Activated CD4-positive, alpha-beta T cell treated with anti-CD3 and anti-CD28 coated beads for 36 hours (primary cell): ENCODE data around the gene RUSF1. TPM values are rescaled to one million over a fixed set of nuclear protein-coding genes. Genes with fewer than 3 reads are reported as not detected.

Source experiments
- ATAC-seq: fragments of 200-7000 bp; cut with Tn5 transposase; one replicate; pipeline ENCODE4 v1.10.0; 2021; ENCODE audit warnings: mild to moderate bottlenecking, moderate library complexity
- CTCF ChIA-PET: fragments of 350-600 bp; sonication (Branson Sonifier 250); formaldehyde crosslinking; loops from one replicate; lab custom pipeline; 2021; ENCODE audit warnings: antibody characterized with exemption; lab: Charles Lee
- POLR2A ChIA-PET: fragments of 350-600 bp; sonication (Branson Sonifier 250); formaldehyde crosslinking; loops from one replicate; lab custom pipeline; 2021; ENCODE audit warnings: antibody characterized with exemption, inconsistent platforms; lab: Charles Lee
- DNase-seq: peaks from one replicate; pipeline ENCODE4 v3.0.0-alpha.2; 2020
- H3K27ac Mint-ChIP-seq: one replicate; pipeline ENCODE4 v1.8.0; 2021; ENCODE audit warnings: mixed read lengths
- H3K27me3 Mint-ChIP-seq: one replicate; pipeline ENCODE4 v1.8.0; 2021; ENCODE audit warnings: mixed read lengths
- H3K36me3 Mint-ChIP-seq: one replicate; pipeline ENCODE4 v1.8.0; 2021; ENCODE audit warnings: low read depth, mixed read lengths
- H3K4me1 Mint-ChIP-seq: one replicate; pipeline ENCODE4 v1.8.0; 2021; ENCODE audit warnings: mixed read lengths
- H3K4me3 Mint-ChIP-seq: one replicate; pipeline ENCODE4 v1.8.0; 2021; ENCODE audit warnings: mild to moderate bottlenecking, moderate library complexity, mixed read lengths
- H3K9me3 Mint-ChIP-seq: one replicate; pipeline ENCODE4 v1.8.0; 2021; ENCODE audit warnings: low read depth, mixed read lengths
- intact Hi-C, 2 experiments: fragments of 100-400 bp; cut with DNase I in 1 of 2; cut with micrococcal nuclease in 1 of 2; formaldehyde crosslinking; loops; one replicate each; pipeline versions ENCODE4 v1.14.2 to v1.15.1; 2022 to 2024; cut with DNase I, micrococcal nuclease
- total RNA-seq, 2 experiments: library from RNA; stranded (reverse); gene quantifications; one replicate each; pipeline ENCODE4 v1.2.3, GENCODE V29; 2021

Gene RUSF1
- total RNA-seq, 2 experiments from 2014 or later = 36.3 to 37.7 TPM

- CTCF ChIA-PET = interaction anchor here (0.5 to 0.8 kb wide), 2 partner anchors 9 to 30 kb away, joined by 3 to 4 read pairs; no protein-coding TSS in a partner anchor
- POLR2A ChIA-PET = no interaction called here
- Mint-ChIP-seq H3K36me3 (peaks cover 14% of the 10 kb centered on the region), H3K4me3 (no peak overlapping the region), H3K4me1 (no peaks in the 10 kb centered on the region), H3K27me3 (no peaks in the 10 kb centered on the region), H3K9me3 (no peaks in the 10 kb centered on the region), H3K27ac (no peak overlapping the region)
- intact Hi-C loops = no loop called here
- DNase-seq (no peak), ATAC-seq (no peak)
Measured at GRCh38 chr16:31496670-31497069, 11.5 kb downstream of the RUSF1 start.

- Mint-ChIP-seq H3K4me3 (no peak overlapping the region), H3K9me3 (no peaks in the 10 kb centered on the region), H3K36me3 (peaks cover 17% of the 10 kb centered on the region), H3K4me1 (no peaks in the 10 kb centered on the region), H3K27me3 (no peaks in the 10 kb centered on the region), H3K27ac (no peak overlapping the region)
- intact Hi-C loops = no loop called here
- ChIA-PET POLR2A (no interaction called here), CTCF (interaction anchor here (0.6 kb wide), 1 partner anchor 19 kb away, joined by 3 read pairs; no protein-coding TSS in a partner anchor)
- no peak for ATAC-seq
- no peak for DNase-seq
Measured at GRCh38 chr16:31493506-31494125, 14.6 kb downstream of the RUSF1 start.

GRCh38 chr16:31491778-31492418 is 16.3 kb downstream of the RUSF1 start:
- Mint-ChIP-seq H3K36me3 (peaks cover 14% of the 10 kb centered on the region), H3K27me3 (no peaks in the 10 kb centered on the region), H3K4me3 (no peak overlapping the region), H3K4me1 (peaks cover 6% of the 10 kb centered on the region), H3K27ac (no peak overlapping the region), H3K9me3 (no peaks in the 10 kb centered on the region)
- ChIA-PET CTCF (no interaction called here), POLR2A (interaction anchor here (0.7 kb wide), 1 partner anchor 10 kb away, joined by 3 read pairs; no protein-coding TSS in a partner anchor)
- DNase-seq (no peak), ATAC-seq (no peak)
- intact Hi-C loops = no loop called here

- Mint-ChIP-seq H3K9me3 (no peaks in the 10 kb centered on the region), H3K27me3 (peaks cover 2% of the 10 kb centered on the region), H3K4me1 (peaks cover 6% of the 10 kb centered on the region), H3K36me3 (peaks cover 10% of the 10 kb centered on the region), H3K27ac (no peak overlapping the region), H3K4me3 (no peak overlapping the region)
- CTCF ChIA-PET = interaction anchor here (0.8 to 1.0 kb wide), 2 partner anchors 29 to 123 kb away, joined by 3 read pairs; no protein-coding TSS in a partner anchor
- no peak for ATAC-seq
- POLR2A ChIA-PET = no interaction called here
- no peak for DNase-seq
- intact Hi-C loops = no loop called here
Measured at GRCh38 chr16:31489616-31490584, 18.3 kb downstream of the RUSF1 start.

GRCh38 chr16:31489298-31489564 is 19.0 kb downstream of the RUSF1 start:
- Mint-ChIP-seq H3K9me3 (no peaks in the 10 kb centered on the region), H3K36me3 (peaks cover 10% of the 10 kb centered on the region), H3K27ac (no peak overlapping the region), H3K4me3 (peak overlapping the region; percentile 26), H3K27me3 (peaks cover 2% of the 10 kb centered on the region), H3K4me1 (peaks cover 6% of the 10 kb centered on the region)
- intact Hi-C loops = no loop called here
- CTCF ChIA-PET = interaction anchor here (0.8 to 1.6 kb wide), 2 partner anchors 29 to 123 kb away, joined by 3 to 6 read pairs; no protein-coding TSS in a partner anchor
- POLR2A ChIA-PET = interaction anchor here (1.2 kb wide), 1 partner anchor 19 kb away, joined by 3 read pairs; the partner anchor contains the start of gene RUSF1
- ATAC-seq (no peak), DNase-seq (no peak)

DNA sequence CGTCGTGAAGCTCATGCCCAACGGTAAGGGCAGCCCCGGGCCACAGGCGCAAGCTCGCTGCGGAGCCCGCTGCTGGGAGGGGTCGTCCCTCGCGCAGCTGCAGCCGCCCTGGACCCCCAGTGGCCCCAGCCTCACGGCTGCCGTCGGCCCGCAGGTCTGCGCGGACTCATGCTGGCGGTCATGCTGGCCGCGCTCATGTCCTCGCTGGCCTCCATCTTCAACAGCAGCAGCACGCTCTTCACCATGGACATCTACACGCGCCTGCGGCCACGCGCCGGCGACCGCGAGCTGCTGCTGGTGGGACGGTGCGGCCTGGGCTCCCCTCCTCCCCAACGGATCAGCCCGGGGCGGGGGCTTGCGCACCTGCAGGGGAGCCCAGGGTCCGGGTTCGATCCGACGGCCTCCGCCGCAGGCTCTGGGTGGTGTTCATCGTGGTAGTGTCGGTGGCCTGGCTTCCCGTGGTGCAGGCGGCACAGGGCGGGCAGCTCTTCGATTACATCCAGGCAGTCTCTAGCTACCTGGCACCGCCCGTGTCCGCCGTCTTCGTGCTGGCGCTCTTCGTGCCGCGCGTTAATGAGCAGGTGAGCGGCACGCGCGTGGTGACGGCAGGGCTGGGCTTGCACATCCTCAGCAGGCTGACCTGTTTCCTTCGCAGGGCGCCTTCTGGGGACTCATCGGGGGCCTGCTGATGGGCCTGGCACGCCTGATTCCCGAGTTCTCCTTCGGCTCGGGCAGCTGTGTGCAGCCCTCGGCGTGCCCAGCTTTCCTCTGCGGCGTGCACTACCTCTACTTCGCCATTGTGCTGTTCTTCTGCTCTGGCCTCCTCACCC is 19.5 kb downstream of the RUSF1 start:
- no peak for ATAC-seq
- H3K9me3 Mint-ChIP-seq = no peaks in the 10 kb centered on the region
- DNase-seq = no peak
- no peak overlapping the region for H3K27ac Mint-ChIP-seq
- ChIA-PET POLR2A (interaction anchor here (1.2 kb wide), 1 partner anchor 20 kb away, joined by 3 read pairs; the partner anchor contains the start of gene RUSF1), CTCF (interaction anchor here (0.8 to 1.6 kb wide), 2 partner anchors 28 to 124 kb away, joined by 3 to 6 read pairs; no protein-coding TSS in a partner anchor)
- peak overlapping the region; percentile 26 for H3K4me3 Mint-ChIP-seq
- peaks cover 2% of the 10 kb centered on the region for H3K27me3 Mint-ChIP-seq
- H3K4me1 Mint-ChIP-seq = peaks cover 6% of the 10 kb centered on the region
- H3K36me3 Mint-ChIP-seq = peaks cover 10% of the 10 kb centered on the region
- intact Hi-C loops = no loop called here

- Mint-ChIP-seq H3K27me3 (peaks cover 2% of the 10 kb centered on the region), H3K4me3 (peak overlapping the region; percentile 77), H3K27ac (no peak overlapping the region), H3K4me1 (peaks cover 6% of the 10 kb centered on the region), H3K9me3 (no peaks in the 10 kb centered on the region), H3K36me3 (peaks cover 10% of the 10 kb centered on the region)
- intact Hi-C loops = loop anchor here (1.0 kb wide), 2 partner anchors 20 to 29 kb away; partner anchors contain the start of genes ARMC5 (in 2 of the 2) and RUSF1 (in 1 of the 2)
- CTCF ChIA-PET = interaction anchor here (1.6 kb wide), 1 partner anchor 27 kb away, joined by 6 read pairs; no protein-coding TSS in a partner anchor
- POLR2A ChIA-PET = interaction anchor here (1.2 kb wide), 1 partner anchor 21 kb away, joined by 3 read pairs; the partner anchor contains the start of gene RUSF1
- DNase-seq = peak; percentile 74
- ATAC-seq = peak; percentile 93
Measured at GRCh38 chr16:31487720-31488467, 20.3 kb downstream of the RUSF1 start.

DNA sequence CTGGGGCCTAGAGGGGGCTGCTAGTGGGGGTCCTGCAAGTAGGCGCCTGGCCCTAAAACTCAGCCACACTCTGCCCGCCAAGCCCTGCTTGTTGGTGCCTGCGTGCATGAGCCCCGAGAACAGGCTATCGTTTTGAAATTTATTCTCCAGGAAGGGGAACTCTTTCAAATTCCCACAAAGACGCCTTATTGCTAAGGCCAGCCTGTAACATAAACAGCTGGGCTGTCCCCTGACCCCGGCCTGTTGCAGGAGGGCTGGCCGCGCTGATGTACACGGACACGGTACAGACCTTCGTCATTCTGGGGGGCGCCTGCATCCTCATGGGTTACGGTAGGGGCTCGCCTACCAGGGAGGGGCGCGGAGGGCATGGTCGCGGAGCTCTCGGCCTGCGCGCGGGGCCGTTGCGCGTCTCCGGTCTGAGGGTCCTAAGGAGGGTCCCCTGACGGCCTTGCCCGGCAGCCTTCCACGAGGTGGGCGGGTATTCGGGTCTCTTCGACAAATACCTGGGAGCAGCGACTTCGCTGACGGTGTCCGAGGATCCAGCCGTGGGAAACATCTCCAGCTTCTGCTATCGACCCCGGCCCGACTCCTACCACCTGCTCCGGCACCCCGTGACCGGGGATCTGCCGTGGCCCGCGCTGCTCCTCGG is 21.0 kb downstream of the RUSF1 start:
- no peaks in the 10 kb centered on the region for H3K9me3 Mint-ChIP-seq
- CTCF ChIA-PET = no interaction called here
- H3K27ac Mint-ChIP-seq = no peak overlapping the region
- peak overlapping the region; percentile 77 for H3K4me3 Mint-ChIP-seq
- intact Hi-C loops = loop anchor here (1.0 kb wide), 2 partner anchors 21 to 28 kb away; partner anchors contain the start of genes ARMC5 (in 2 of the 2) and RUSF1 (in 1 of the 2)
- ATAC-seq = no peak
- peaks cover 7% of the 10 kb centered on the region for H3K36me3 Mint-ChIP-seq
- peaks cover 6% of the 10 kb centered on the region for H3K4me1 Mint-ChIP-seq
- POLR2A ChIA-PET = no interaction called here
- peaks cover 2% of the 10 kb centered on the region for H3K27me3 Mint-ChIP-seq
- no peak for DNase-seq

DNA sequence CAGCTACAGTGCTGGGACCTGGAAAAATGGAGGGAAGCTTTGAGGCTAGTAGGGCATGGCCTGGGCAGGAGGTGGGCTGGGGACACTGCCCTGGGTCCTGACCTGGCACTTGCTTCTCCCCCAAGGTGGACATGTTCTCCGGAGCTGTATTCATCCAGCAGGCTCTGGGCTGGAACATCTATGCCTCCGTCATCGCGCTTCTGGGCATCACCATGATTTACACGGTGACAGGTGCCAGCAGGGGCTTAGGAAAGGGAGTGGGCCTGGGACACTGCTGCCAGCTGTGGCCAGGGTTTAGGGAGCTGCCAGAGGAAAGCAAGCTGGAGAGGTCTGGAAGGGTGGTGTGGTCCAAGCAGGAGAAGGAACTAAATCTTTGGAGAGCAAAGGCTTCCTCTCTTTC is 22.1 kb downstream of the RUSF1 start:
- H3K9me3 Mint-ChIP-seq = no peaks in the 10 kb centered on the region
- H3K36me3 Mint-ChIP-seq = peaks cover 7% of the 10 kb centered on the region
- ATAC-seq (no peak), DNase-seq (no peak)
- H3K27me3 Mint-ChIP-seq = peaks cover 2% of the 10 kb centered on the region
- ChIA-PET CTCF (interaction anchor here (0.7 to 1.1 kb wide), 2 partner anchors 24 to 25 kb away, joined by 3 read pairs; no protein-coding TSS in a partner anchor), POLR2A (no interaction called here)
- intact Hi-C loops = no loop called here
- peaks cover 6% of the 10 kb centered on the region for H3K4me1 Mint-ChIP-seq
- H3K4me3 Mint-ChIP-seq = peak overlapping the region; percentile 25
- H3K27ac Mint-ChIP-seq = no peak overlapping the region
